Activated T-helper 2 cell treated with anti-CD3 and anti-CD28 coated beads, Interferon-gamma antibody, Interleukin-2, Interleukin-4, amounts not matched to agents 10 μg/mL and 5 μg/mL and 100 μg/mL, durations not matched to agents 14 hours and 24 hours and 36 hours (primary cell): Measurements from ENCODE around the gene IDI2. TPM values are rescaled to one million over a fixed set of nuclear protein-coding genes. Genes with fewer than 3 reads are reported as not detected.

Experiments used
- DNase-seq: peaks from one replicate; pipeline ENCODE4 v3.0.0; 2021; ENCODE audit warnings: low spot score
- H3K27ac Mint-ChIP-seq: one replicate; pipeline ENCODE4 v1.8.0; 2021; ENCODE audit warnings: mixed read lengths
- H3K27me3 Mint-ChIP-seq: one replicate; pipeline ENCODE4 v1.8.0; 2021; ENCODE audit warnings: low read depth, mixed read lengths
- H3K36me3 Mint-ChIP-seq: one replicate; pipeline ENCODE4 v1.8.0; 2021; ENCODE audit warnings: low read depth, mixed read lengths
- H3K4me1 Mint-ChIP-seq: one replicate; pipeline ENCODE4 v1.8.0; 2021; ENCODE audit warnings: low read depth, mixed read lengths
- H3K4me3 Mint-ChIP-seq: one replicate; pipeline ENCODE4 v1.8.0; 2021; ENCODE audit warnings: low read depth, mild to moderate bottlenecking, moderate library complexity, mixed read lengths
- H3K9me3 Mint-ChIP-seq: one replicate; pipeline ENCODE4 v1.8.0; 2021; ENCODE audit warnings: mixed read lengths
- intact Hi-C: fragments of 100-400 bp; cut with micrococcal nuclease; formaldehyde crosslinking; loops from one replicate; pipeline ENCODE4 v1.15.1; 2023
- total RNA-seq: library from RNA; stranded (reverse); gene quantifications from 2 replicates; pipeline ENCODE4 v1.2.3, GENCODE V29; 2022

IDI2 gene
- total RNA-seq, 1 donor from 2014 or later, result not detected

DNA sequence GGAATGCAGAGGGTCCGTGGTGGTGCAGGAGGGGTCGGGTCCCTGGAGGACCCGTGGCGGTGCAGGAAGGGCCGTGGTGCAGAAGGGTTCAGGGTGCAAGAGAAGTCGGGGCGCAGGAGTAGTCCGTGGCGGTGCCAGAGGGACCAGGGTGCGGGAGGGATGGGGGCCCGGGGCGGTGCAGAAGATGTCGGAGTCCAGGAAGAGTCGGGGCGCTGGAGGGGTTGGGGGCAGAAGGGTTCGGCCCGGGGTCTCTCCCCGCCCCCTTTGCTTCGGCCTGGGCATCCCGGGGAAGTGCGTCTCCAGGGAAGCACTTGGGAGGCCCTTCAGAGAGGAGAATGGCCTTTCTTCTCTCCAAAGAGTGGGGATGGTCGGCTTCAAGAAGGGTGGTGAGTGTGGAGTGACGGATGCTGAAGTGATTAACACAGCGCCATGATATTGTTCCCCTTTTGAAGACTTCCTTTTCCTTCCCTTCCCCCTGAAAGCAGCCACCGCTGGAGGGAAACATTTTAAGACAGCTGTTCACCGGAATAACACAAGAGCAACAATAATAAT is 31.5 kb upstream of the IDI2 start:
- H3K4me3 Mint-ChIP-seq, result peak overlapping the region; percentile 95
- H3K27me3 Mint-ChIP-seq, result no peaks in the 10 kb centered on the region
- intact Hi-C loops, result loop anchor here (5.0 kb wide), 1 partner anchor 35 kb away; no protein-coding TSS in a partner anchor
- no peak for DNase-seq
- H3K36me3 Mint-ChIP-seq, result peaks cover 63% of the 10 kb centered on the region
- no peaks in the 10 kb centered on the region for H3K9me3 Mint-ChIP-seq
- H3K4me1 Mint-ChIP-seq, result peaks cover 72% of the 10 kb centered on the region
- H3K27ac Mint-ChIP-seq, result peak overlapping the region; percentile 87

DNA sequence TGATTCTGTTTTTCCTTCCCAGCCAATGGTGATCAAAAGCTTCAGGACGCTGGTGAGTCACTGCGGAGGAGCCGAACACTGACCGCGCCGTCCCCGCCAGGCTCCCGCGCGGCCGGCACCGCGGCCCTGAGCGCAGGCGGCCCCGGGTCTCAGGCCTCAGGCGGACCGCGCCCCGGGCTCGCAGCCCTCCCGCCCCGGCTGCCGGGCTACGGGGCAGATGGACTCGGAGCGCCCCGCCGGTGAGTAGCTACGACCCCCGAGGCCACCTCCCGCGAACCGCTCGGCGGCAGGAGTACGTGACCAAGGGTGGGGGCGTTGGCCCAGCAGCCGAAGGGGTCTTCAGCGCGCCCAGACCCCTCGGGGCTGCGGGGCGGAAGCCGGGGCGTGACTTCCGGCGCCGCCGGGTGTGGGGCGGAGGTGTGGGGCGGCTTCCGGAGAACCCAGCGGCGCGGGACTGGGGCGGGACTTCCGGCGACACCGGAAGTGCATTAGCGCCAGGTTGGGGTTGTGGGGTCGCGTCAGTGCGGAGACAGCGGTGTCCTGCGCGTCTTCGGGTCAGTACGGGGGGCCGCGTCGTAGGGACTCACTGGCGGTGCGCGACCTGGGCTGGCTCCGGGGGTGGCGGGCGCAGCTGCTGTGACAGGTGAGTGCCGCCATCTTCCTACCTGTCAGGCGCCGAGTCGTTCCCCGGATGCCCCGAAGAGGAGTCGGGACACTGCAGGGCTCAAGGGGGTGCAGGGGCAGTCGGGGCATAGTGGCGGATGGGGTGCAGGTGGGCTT is 30.9 kb upstream of the IDI2 start, which contains the start of gene WDR37:
Gene WDR37, plus strand, starts transcription at position 60 of the 780 bp plus-strand sequence. CDS start 15,771 bp downstream, outside the sequence.
- Mint-ChIP-seq H3K9me3 (no peaks in the 10 kb centered on the region), H3K27me3 (no peaks in the 10 kb centered on the region), H3K36me3 (peaks cover 64% of the 10 kb centered on the region), H3K27ac (peak within 1 kb of the TSS; percentile 87), H3K4me3 (peak within 1 kb of the TSS; percentile 95), H3K4me1 (peaks cover 67% of the 10 kb centered on the region)
- intact Hi-C loops, result loop anchor here (1.0 to 5.0 kb wide), 2 partner anchors 8 to 36 kb away; no protein-coding TSS in a partner anchor
- peak; percentile 83 for DNase-seq

DNA sequence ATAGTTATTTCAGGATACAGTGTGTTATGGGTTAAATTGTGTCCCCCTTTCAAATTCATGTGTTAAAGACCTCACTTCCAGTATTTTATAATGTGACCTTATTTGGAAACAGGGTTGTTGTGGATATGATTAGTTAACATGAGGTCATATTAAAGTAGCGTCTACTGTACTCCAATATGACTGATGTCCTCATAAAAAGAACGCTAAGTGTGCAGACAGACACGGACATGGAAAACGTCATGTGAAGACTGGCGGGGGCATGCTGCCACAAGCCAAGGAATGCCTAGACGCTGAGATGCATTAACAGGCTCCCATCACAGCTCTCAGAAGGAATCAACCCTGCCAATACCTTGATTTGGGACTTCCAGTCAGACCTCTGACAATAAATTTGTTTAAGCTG is 29.0 kb upstream of the IDI2 start:
- no peaks in the 10 kb centered on the region for H3K9me3 Mint-ChIP-seq
- peak overlapping the region; percentile 65 for H3K27ac Mint-ChIP-seq
- H3K27me3 Mint-ChIP-seq, result no peaks in the 10 kb centered on the region
- intact Hi-C loops, result loop anchor here (5.0 kb wide), 1 partner anchor 38 kb away; no protein-coding TSS in a partner anchor
- H3K4me3 Mint-ChIP-seq, result peak overlapping the region; percentile 92
- peaks cover 73% of the 10 kb centered on the region for H3K36me3 Mint-ChIP-seq
- peaks cover 57% of the 10 kb centered on the region for H3K4me1 Mint-ChIP-seq
- DNase-seq, result no peak

DNA sequence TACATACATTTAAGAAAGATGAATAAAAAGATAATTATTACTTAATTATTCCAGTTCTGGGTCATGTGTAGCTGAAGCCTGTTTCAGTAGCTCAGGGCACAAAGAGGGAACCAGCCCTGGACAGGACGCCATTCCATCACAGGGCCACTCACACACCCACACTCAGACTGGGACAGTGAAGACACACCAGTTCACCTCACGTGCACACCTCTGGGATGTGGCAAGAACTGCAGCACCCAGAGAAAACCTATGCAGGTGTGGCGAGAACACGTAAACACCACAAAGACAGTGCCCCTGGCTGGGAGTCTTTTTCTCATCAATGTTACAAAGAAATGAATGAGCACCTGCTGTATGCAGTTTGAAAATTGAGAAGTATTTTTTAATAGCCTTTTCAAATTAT is 24.9 kb upstream of the IDI2 start:
- Mint-ChIP-seq H3K9me3 (no peaks in the 10 kb centered on the region), H3K4me1 (peaks cover 51% of the 10 kb centered on the region), H3K27ac (peak overlapping the region; percentile 69), H3K27me3 (no peaks in the 10 kb centered on the region), H3K4me3 (peak overlapping the region; percentile 93), H3K36me3 (peaks cover 74% of the 10 kb centered on the region)
- peak; percentile 31 for DNase-seq
- intact Hi-C loops, result no loop called here

DNA sequence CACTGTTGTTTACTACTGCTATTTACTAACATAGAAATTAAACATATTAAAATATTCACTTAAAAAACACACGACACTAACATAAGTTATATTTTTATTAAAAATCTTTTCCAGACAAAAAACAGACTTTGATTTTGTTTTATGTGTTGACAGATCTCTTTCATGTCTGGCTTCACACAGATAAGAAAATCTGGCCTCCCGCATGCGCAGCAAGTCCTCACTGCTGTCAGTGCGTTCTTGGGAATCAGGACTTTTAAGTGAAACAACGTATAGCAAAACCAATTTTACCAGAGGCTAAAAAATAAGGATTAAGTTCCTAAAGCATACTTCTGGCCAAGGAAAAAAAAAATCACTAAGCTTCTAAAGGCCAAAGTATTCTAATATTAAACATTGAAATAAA is 24.5 kb upstream of the IDI2 start:
- no peaks in the 10 kb centered on the region for H3K27me3 Mint-ChIP-seq
- no peak for DNase-seq
- peaks cover 78% of the 10 kb centered on the region for H3K36me3 Mint-ChIP-seq
- peak overlapping the region; percentile 93 for H3K4me3 Mint-ChIP-seq
- intact Hi-C loops, result no loop called here
- no peaks in the 10 kb centered on the region for H3K9me3 Mint-ChIP-seq
- peak overlapping the region; percentile 94 for H3K27ac Mint-ChIP-seq
- peaks cover 53% of the 10 kb centered on the region for H3K4me1 Mint-ChIP-seq

- no peaks in the 10 kb centered on the region for H3K9me3 Mint-ChIP-seq
- H3K27me3 Mint-ChIP-seq, result no peaks in the 10 kb centered on the region
- no peak for DNase-seq
- peaks cover 53% of the 10 kb centered on the region for H3K4me1 Mint-ChIP-seq
- peak overlapping the region; percentile 93 for H3K4me3 Mint-ChIP-seq
- intact Hi-C loops, result loop anchor here (1.0 to 2.0 kb wide), 2 partner anchors 61 to 118 kb away; partner anchors contain the start of genes GTPBP4 and LARP4B
- H3K36me3 Mint-ChIP-seq, result peaks cover 81% of the 10 kb centered on the region
- peak overlapping the region; percentile 94 for H3K27ac Mint-ChIP-seq
Observed at GRCh38 chr10:1049425-1049958, 23.8 kb upstream of the IDI2 start.

DNA sequence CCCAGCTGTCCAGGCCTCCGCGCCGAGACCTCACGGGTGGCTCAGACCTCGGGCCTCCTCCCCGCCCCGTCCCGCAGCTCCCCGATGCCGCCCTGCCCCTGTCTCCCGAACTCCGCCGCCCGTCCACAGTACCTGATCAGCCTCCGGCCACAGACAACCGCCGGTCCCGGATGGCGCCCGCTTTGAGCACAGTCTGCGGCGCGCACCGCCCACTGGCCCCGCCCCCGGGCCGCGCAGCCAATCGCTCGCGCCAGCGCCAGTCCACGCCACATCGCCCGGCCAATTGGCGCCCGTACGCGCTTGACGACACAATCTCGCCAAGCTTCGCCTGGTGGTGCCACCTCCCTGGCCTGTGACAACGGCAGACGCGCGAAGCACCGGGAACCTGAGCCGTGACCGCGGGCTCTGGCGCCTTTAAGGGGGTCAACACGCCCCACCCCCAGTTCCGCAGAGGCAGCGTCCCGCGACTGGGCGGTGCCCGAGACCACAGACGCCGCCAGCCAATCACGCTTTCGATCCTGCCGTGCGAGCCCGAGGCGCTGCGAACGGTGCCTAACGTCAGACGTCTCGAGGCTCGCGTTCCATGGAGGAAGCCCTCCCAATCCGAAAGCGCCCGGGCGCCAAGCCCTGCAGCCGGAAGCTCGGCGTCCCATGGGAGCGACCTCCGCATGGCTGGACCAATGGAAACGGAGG is 23.2 kb upstream of the IDI2 start, which contains the start of gene IDI1:
Gene IDI1, minus strand, starts transcription at position 388 of the 693 bp plus-strand sequence. Its CDS starts 116 bp downstream, at position 272.
- intact Hi-C loops, result loop anchor here (1.0 to 2.0 kb wide), 3 partner anchors 7 to 118 kb away; partner anchors contain the start of genes GTPBP4, LARP4B and WDR37
- H3K36me3 Mint-ChIP-seq, result peaks cover 81% of the 10 kb centered on the region
- H3K9me3 Mint-ChIP-seq, result no peaks in the 10 kb centered on the region
- peaks cover 53% of the 10 kb centered on the region for H3K4me1 Mint-ChIP-seq
- H3K4me3 Mint-ChIP-seq, result peak within 1 kb of the TSS; percentile 93
- H3K27ac Mint-ChIP-seq, result peak within 1 kb of the TSS; percentile 94
- H3K27me3 Mint-ChIP-seq, result no peaks in the 10 kb centered on the region
- DNase-seq, result peak; percentile 98

DNA sequence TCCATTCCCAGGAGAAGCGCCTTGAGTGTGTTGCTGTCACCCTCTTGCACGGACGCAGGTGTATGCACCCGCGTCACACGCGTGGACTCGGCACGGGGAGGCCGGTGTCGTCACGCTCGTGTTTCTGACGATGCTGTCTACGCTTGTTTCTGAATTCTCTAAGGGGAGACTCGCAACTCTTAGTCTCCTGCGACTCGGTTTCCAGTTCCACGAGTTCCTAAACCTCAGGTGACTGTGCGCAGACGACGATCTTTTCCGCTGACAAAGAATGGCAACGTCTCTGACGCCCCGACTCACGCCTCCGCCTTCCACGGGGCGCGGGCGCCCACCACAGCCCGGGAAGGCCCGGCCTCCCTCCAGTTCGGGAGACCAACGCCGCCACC is 22.7 kb upstream of the IDI2 start:
- Mint-ChIP-seq H3K9me3 (no peaks in the 10 kb centered on the region), H3K4me1 (peaks cover 53% of the 10 kb centered on the region), H3K36me3 (peaks cover 81% of the 10 kb centered on the region), H3K27ac (peak overlapping the region; percentile 94), H3K27me3 (no peaks in the 10 kb centered on the region), H3K4me3 (peak overlapping the region; percentile 93)
- DNase-seq, result no peak
- intact Hi-C loops, result loop anchor here (1.0 to 2.0 kb wide), 2 partner anchors 8 to 60 kb away; partner anchors contain the start of genes GTPBP4 and WDR37

GRCh38 chr10:1047937-1048336 is 22.3 kb upstream of the IDI2 start:
- H3K36me3 Mint-ChIP-seq, result peaks cover 81% of the 10 kb centered on the region
- peak overlapping the region; percentile 93 for H3K4me3 Mint-ChIP-seq
- peak overlapping the region; percentile 94 for H3K27ac Mint-ChIP-seq
- H3K27me3 Mint-ChIP-seq, result no peaks in the 10 kb centered on the region
- peaks cover 54% of the 10 kb centered on the region for H3K4me1 Mint-ChIP-seq
- intact Hi-C loops, result loop anchor here (1.0 to 2.0 kb wide), 2 partner anchors 8 to 59 kb away; partner anchors contain the start of genes GTPBP4 and WDR37
- DNase-seq, result no peak
- H3K9me3 Mint-ChIP-seq, result no peaks in the 10 kb centered on the region

GRCh38 chr10:1045415-1045814 is 19.8 kb upstream of the IDI2 start:
- H3K27me3 Mint-ChIP-seq, result no peaks in the 10 kb centered on the region
- intact Hi-C loops, result no loop called here
- no peak for DNase-seq
- no peaks in the 10 kb centered on the region for H3K9me3 Mint-ChIP-seq
- H3K4me1 Mint-ChIP-seq, result peaks cover 40% of the 10 kb centered on the region
- peak overlapping the region; percentile 79 for H3K27ac Mint-ChIP-seq
- H3K36me3 Mint-ChIP-seq, result peaks cover 75% of the 10 kb centered on the region
- H3K4me3 Mint-ChIP-seq, result peak overlapping the region; percentile 64

DNA sequence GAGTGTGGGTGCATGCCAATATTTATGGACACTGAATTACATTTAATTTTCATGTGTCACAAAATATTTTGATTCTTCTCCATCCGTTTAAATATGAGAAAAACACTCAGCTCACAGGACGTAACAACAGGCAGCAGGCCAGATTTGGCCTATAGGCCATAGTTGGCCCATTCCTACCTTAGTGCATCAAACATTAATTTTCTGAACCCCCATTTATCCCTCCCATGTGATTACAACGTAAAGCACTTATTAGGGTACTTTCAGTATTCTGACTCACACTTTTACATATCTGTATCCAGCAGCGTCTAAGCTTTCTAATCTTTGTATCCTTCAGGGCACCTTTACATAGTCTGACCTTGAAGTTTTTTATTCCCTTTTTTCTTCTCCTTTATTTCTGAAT is 19.3 kb upstream of the IDI2 start:
- peak overlapping the region; percentile 79 for H3K27ac Mint-ChIP-seq
- intact Hi-C loops, result no loop called here
- no peaks in the 10 kb centered on the region for H3K27me3 Mint-ChIP-seq
- H3K4me1 Mint-ChIP-seq, result peaks cover 42% of the 10 kb centered on the region
- H3K36me3 Mint-ChIP-seq, result peaks cover 76% of the 10 kb centered on the region
- no peaks in the 10 kb centered on the region for H3K9me3 Mint-ChIP-seq
- H3K4me3 Mint-ChIP-seq, result peak overlapping the region; percentile 64
- DNase-seq, result no peak

GRCh38 chr10:1044146-1044545 is 18.5 kb upstream of the IDI2 start:
- H3K27me3 Mint-ChIP-seq, result no peaks in the 10 kb centered on the region
- H3K27ac Mint-ChIP-seq, result peak overlapping the region; percentile 79
- peak overlapping the region; percentile 64 for H3K4me3 Mint-ChIP-seq
- H3K4me1 Mint-ChIP-seq, result peaks cover 42% of the 10 kb centered on the region
- DNase-seq, result no peak
- H3K9me3 Mint-ChIP-seq, result no peaks in the 10 kb centered on the region
- H3K36me3 Mint-ChIP-seq, result peaks cover 72% of the 10 kb centered on the region
- intact Hi-C loops, result no loop called here
